Adrenal gland (tissue), 5 donors: ENCODE data around the gene TARM1.

ENCODE experiments used
- CTCF ChIP-seq, 6 experiments: fragments of 450-650 bp in 4 of 6; fragments of 200-600 bp in 2 of 6; sonication (generic) in 1 of 6; IDR thresholded peaks; 1 replicate in 5 of 6; 2 replicates in 1 of 6; pipeline versions ENCODE4 v1.5.1 to v1.8.0; 2016 to 2021; ENCODE audit warnings: antibody characterized with exemption in 6 of 6, mild to moderate bottlenecking in 2 of 6, moderate library complexity in 1 of 6
- POLR2A ChIP-seq, 2 donors: fragments of 450-650 bp; IDR thresholded peaks; one replicate each; pipeline ENCODE4 v1.6.1; 2017; ENCODE audit warnings: antibody characterized with exemption in 2 of 2, mild to moderate bottlenecking in 2 of 2, moderate library complexity in 1 of 2
- donor health status: DM: no; HTN: no; CAD: no.

- TF ChIP-seq CTCF (IDR thresholded peaks at IDR 0.05) (no peak), POLR2A (IDR thresholded peaks at IDR 0.05) (no peak)
Measured at GRCh38 chr19:54081032-54081431, at the start of gene TARM1.
